ENCODE measurements around the gene EMP3.

- TF ChIP-seq CTCF (IDR thresholded peaks at IDR 0.05), result no peak
- TF ChIP-seq POLR2A (IDR thresholded peaks at IDR 0.05), result no peak
- TF ChIP-seq POLR2AphosphoS5 (IDR thresholded peaks at IDR 0.05; ENCODE audit: insufficient read depth in 1 of 2, low read depth in 1 of 2), result no peak
Measured at GRCh38 chr19:48338802-48339503, 13.6 kb downstream of the EMP3 start.

Data from vagina (tissue), 2 donors.